Measurements from ENCODE around the gene RIBC1.

Gene RIBC1

GRCh38 chrX:53421772-53422085, 944 bp upstream of the RIBC1 start:
- no peak for TF ChIP-seq ZNF645 (tag by site-specific recombination; IDR thresholded peaks at IDR 0.05)
- TF ChIP-seq BCL11B (tag by site-specific recombination; IDR thresholded peaks at IDR 0.05; ENCODE audit: low read depth), result 0 out of 2 replicates have a peak, but pooled peaks have one; percentile 7
- Histone ChIP-seq H3K4me1 (ENCODE audit: control insufficient read depth, insufficient read depth, low read length) (peaks cover 6% of the 10 kb centered on the region), H3K27ac (ENCODE audit: extremely low read depth, low read depth, low read length) (peak overlapping the region; percentile 99), H3K4me3 (ENCODE audit: low read depth, low read length) (peak overlapping the region; percentile 76), H3K9me3 (ENCODE audit: control insufficient read depth, insufficient read depth, low read depth, low read length) (no peaks in the 10 kb centered on the region), H3K36me3 (ENCODE audit: control insufficient read depth in 2 of 2, insufficient read depth in 1 of 2, low read length in 2 of 2) (peaks cover 26 to 37% of the 10 kb centered on the region in 2 experiments)
- ChIA-PET CTCF (interaction anchor here (0.6 to 9.1 kb wide), 4 partner anchors 15 to 197 kb away, joined by 3 to 87 read pairs (median 10); partner anchors contain the start of genes HSD17B10 and KDM5C), POLR2A (interaction anchor here (0.6 to 4.1 kb wide), 31 partner anchors 9 to 623 kb away, joined by 3 to 47 read pairs (median 7); partner anchors contain the start of genes HSD17B10, IQSEC2, KDM5C and PHF8)

GRCh38 chrX:53422086-53422860, 400 bp upstream of the RIBC1 start, which contains the start of gene SMC1A:
TSS of gene SMC1A (minus strand) at chrX:53422654. CDS start at chrX:53422600, 54 bp downstream.
- Histone ChIP-seq H3K27ac (ENCODE audit: extremely low read depth, low read depth, low read length) (peak within 1 kb of the TSS; percentile 99), H3K4me3 (ENCODE audit: low read depth, low read length) (peak within 1 kb of the TSS; percentile 76), H3K4me1 (ENCODE audit: control insufficient read depth, insufficient read depth, low read length) (peaks cover 6% of the 10 kb centered on the region), H3K9me3 (ENCODE audit: control insufficient read depth, insufficient read depth, low read depth, low read length) (no peaks in the 10 kb centered on the region), H3K36me3 (ENCODE audit: control insufficient read depth in 2 of 2, insufficient read depth in 1 of 2, low read length in 2 of 2) (peaks cover 22 to 32% of the 10 kb centered on the region in 2 experiments)
- ChIA-PET CTCF (interaction anchor here (1.3 to 9.1 kb wide), 8 partner anchors 10 to 138 kb away, joined by 3 to 87 read pairs (median 13); partner anchors contain the start of gene HSD17B10), POLR2A (interaction anchor here (0.6 to 4.1 kb wide), 37 partner anchors 8 to 622 kb away, joined by 3 to 47 read pairs (median 6); partner anchors contain the start of genes HSD17B10, HUWE1, IQSEC2 and KDM5C)
- TF ChIP-seq ZNF558 (tag by site-specific recombination; IDR thresholded peaks at IDR 0.05) (no peak), ZNF350 (tag by site-specific recombination; IDR thresholded peaks at IDR 0.05) (no peak), ZNF623 (tag by site-specific recombination; IDR thresholded peaks at IDR 0.05) (peak; percentile 37), SP3 (tag by site-specific recombination; IDR thresholded peaks at IDR 0.05) (peak; percentile 78; the same call in 1 of the 2 replicates), HOXA7 (CRISPR knock-in tag; IDR thresholded peaks at IDR 0.05; ENCODE audit: borderline replicate concordance) (no peak), ZNF239 (tag by site-specific recombination; IDR thresholded peaks at IDR 0.05) (no peak; the same call in 1 of the 2 replicates), ZNF792 (tag by site-specific recombination; IDR thresholded peaks at IDR 0.05) (no peak; the same call in 1 of the 2 replicates), ZNF140 (tag by site-specific recombination; IDR thresholded peaks at IDR 0.05) (no peak; the same call in 1 of the 2 replicates), ZNF624 (tag by site-specific recombination; IDR thresholded peaks at IDR 0.05) (no peak), KLF16 (tag by site-specific recombination; IDR thresholded peaks at IDR 0.05) (peak; percentile 73), OSR2 (tag by site-specific recombination; IDR thresholded peaks at IDR 0.05) (0 out of 2 replicates have a peak, but pooled peaks have one; percentile 46), ZNF274 (IDR thresholded peaks at IDR 0.05; ENCODE audit: low read length) (no peak), ZNF274 (tag by site-specific recombination; IDR thresholded peaks at IDR 0.05; ENCODE audit: borderline replicate concordance) (no peak), ZNF266 (tag by site-specific recombination; IDR thresholded peaks at IDR 0.05; ENCODE audit: low read depth) (no peak), ZNF561 (tag by site-specific recombination; IDR thresholded peaks at IDR 0.05; ENCODE audit: borderline replicate concordance) (peak; percentile 68; the same call in 1 of the 2 replicates), ZBTB20 (tag by site-specific recombination; IDR thresholded peaks at IDR 0.05) (peak; percentile 76; the same call in 1 of the 2 replicates), ZFP41 (tag by site-specific recombination; IDR thresholded peaks at IDR 0.05; ENCODE audit: borderline replicate concordance) (no peak), ZNF560 (tag by site-specific recombination; IDR thresholded peaks at IDR 0.05; ENCODE audit: borderline replicate concordance) (no peak), ZNF704 (tag by site-specific recombination; IDR thresholded peaks at IDR 0.05) (0 out of 2 replicates have a peak, but pooled peaks have one; percentile 50), MZF1 (tag by site-specific recombination; IDR thresholded peaks at IDR 0.05; ENCODE audit: borderline replicate concordance) (no peak), KLF8 (tag by site-specific recombination; IDR thresholded peaks at IDR 0.05) (peak; percentile 90; the same call in 1 of the 2 replicates), ZNF292 (tag by site-specific recombination; IDR thresholded peaks at IDR 0.05; ENCODE audit: borderline replicate concordance, low read depth) (no peak), ZNF169 (tag by site-specific recombination; IDR thresholded peaks at IDR 0.05) (no peak), ZNF174 (tag by site-specific recombination; IDR thresholded peaks at IDR 0.05) (no peak), PRDM1 (tag by site-specific recombination; IDR thresholded peaks at IDR 0.05) (no peak), ZNF426 (tag by site-specific recombination; IDR thresholded peaks at IDR 0.05) (no peak), ZNF280D (tag by site-specific recombination; IDR thresholded peaks at IDR 0.05) (0 out of 2 replicates have a peak, but pooled peaks have one; percentile 48), SP7 (tag by site-specific recombination; IDR thresholded peaks at IDR 0.05) (peak; percentile 84)

Measured in HEK293 (cell line).